Endothelial cell of umbilical vein (primary cell): ENCODE data around the gene CPXM2.

Experiments
- JUN ChIP-seq: IDR thresholded peaks from 2 replicates; pipeline ENCODE4 v1.6.1; 2011; ENCODE audit warnings: borderline replicate concordance, low read depth; ENCODE audit not compliant: insufficient read length, insufficient read depth
- POLR2A ChIP-seq: IDR thresholded peaks from 2 replicates; pipeline ENCODE4 v1.6.1; 2012; ENCODE audit warnings: low read depth, mild to moderate bottlenecking, control low read depth, low read length

DNA sequence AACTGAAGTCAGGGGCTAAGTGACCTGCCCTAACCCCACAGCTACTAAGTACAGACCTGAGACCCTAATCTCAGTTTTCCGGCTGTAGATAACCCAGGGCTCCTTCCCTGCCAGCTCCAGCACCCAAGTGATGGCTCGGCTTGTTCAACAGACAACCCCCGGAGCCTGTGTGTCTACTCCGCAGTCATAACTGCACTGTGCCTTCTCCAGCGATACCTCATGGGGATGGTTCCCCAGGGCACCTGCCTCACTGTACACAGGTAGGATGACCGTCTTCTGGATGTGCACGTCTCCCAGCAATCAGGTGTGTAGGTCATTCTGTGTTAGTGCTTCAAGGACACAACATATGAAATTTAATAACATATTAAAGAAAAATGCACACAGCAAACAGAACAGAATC, 37.1 kb downstream of the CPXM2 start:
- TF ChIP-seq JUN, result no peak
- no peak for TF ChIP-seq POLR2A
